GM18907 (cell line): ENCODE measurements around the gene PTGER1.
"Not testable (repeated sequence)": the region's sequence is repeated elsewhere in the genome, so short reads cannot be mapped to it uniquely, and the experiment has no call there.

Experiments used
- ATAC-seq: cut with Tn5 transposase; IDR thresholded peaks from one replicate; pipeline ENCODE4 v1.9.1; 2021; ENCODE audit warnings: mild to moderate bottlenecking, moderate library complexity; ENCODE audit not compliant: unreplicated experiment

Gene PTGER1, protein sequence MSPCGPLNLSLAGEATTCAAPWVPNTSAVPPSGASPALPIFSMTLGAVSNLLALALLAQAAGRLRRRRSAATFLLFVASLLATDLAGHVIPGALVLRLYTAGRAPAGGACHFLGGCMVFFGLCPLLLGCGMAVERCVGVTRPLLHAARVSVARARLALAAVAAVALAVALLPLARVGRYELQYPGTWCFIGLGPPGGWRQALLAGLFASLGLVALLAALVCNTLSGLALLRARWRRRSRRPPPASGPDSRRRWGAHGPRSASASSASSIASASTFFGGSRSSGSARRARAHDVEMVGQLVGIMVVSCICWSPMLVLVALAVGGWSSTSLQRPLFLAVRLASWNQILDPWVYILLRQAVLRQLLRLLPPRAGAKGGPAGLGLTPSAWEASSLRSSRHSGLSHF

DNA sequence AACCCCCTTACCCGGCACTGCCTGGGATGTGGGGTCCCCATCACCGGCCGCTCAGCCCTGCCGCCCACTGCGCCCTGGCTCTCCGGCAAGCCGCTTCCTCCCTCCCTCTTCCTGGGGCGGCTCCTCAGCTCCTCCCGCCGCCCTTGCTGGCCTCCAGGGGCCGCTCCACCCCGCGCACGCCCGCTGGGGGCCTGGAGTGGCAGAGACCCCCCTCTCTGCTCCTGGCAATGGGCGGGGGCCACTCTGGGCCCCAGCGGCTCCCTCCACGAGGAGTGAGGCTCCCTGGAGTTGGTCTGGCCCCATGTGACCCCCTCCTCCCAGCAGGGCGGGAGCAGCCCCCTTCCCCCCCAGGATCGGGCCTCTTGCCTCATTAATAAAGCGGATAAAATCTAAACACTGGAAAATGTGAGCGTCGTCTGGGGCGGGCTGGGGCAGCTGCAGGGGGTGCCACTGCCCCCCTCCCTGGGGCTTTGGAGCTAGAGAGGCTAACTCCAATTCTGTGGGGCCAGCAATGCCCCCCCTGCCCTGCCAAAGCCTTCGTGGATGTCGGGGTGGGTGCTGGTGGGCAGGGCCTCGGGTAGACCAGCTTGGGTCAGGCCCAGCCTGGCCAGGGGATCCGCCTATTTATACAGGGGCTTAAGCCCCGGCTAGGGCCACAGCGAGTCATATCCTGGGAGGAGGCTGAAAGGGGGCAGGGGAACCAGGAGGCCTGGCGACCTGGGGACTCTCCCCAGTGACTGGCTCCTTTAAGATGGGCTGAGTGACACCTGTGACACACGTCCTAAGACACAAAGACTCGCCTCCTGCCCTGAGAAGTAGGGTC lies at the start of gene PTGER1:
Gene PTGER1, minus strand, starts transcription at position 104 of the 823 bp plus-strand sequence. CDS start 1,034 bp downstream, outside the sequence.
- ATAC-seq: no peak

DNA sequence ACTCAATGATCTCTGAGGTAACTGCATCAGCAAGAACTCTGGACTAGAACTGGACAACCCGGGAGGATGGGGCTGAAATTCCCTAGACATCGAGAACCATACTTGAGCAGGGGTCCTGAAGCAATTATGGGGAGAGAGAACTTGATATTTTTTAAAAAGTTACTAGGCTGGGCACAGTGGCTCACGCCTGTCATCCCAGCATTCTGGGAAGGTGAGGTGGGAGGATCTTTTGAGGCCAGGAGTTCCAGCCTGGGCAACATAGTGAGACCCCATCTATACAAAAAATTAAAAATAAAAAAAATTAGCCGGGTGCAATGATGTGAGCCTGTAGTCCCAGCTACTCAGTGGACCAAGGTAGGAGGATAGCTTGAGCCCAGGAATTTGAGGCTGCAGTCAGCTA lies 45.4 kb upstream of the PTGER1 start:
- ATAC-seq: no peak

DNA sequence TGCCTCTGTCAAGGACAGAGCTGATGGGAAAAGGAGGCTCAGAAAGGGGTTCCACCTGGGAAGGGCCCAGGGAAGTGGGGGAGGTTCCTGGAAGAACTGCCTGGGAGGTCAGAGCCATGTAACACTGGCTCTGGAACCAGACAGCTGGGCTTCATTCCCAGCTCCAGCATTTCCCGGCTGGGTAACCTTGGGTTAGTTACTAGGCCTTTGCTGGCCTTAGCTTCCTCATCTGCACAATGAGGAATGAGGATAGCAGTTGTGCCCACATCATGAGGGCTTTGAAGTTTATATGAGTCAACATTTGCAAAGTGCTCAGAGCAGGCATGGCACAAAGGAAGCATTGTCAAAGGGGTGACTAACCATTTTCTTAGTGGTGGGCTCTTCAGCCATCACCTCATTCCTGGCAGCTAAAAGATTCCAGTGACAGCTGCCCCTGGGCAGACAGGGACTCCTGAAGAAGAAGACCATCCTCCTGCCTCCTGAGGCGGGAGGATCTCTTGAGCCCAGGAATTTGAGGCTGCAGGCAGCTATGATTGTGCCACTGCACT lies 44.8 kb upstream of the PTGER1 start:
- no peak for ATAC-seq

DNA sequence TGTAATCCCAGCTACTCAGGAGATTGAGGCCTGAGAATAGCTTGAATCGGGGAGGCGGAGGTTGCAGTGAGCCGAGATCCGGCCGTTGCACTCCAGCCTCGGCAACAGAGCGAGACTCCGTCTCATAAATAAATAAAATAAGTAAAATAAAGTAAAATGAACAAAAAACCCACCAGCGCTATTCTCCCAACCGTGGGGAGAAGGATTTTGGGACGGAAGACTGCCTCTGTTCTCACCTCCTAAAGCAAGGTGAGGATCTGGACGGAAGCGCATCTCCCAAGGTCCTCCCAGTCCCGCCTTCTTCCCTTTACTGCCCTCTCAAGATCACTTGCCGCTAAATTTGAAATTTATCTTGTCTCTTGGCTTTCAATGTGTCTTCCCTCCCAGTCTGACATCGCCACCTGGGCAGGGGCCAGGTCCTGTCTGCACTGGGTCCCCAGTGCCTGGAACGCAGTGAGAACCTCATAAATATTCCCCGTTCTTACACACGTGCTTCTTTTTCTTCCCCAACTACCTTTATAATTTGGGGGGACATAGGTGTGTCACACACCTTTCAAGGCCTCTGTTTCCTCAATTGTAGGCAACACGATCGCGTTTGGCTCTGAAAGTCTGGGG lies 44.2 kb upstream of the PTGER1 start:
- no peak for ATAC-seq

DNA sequence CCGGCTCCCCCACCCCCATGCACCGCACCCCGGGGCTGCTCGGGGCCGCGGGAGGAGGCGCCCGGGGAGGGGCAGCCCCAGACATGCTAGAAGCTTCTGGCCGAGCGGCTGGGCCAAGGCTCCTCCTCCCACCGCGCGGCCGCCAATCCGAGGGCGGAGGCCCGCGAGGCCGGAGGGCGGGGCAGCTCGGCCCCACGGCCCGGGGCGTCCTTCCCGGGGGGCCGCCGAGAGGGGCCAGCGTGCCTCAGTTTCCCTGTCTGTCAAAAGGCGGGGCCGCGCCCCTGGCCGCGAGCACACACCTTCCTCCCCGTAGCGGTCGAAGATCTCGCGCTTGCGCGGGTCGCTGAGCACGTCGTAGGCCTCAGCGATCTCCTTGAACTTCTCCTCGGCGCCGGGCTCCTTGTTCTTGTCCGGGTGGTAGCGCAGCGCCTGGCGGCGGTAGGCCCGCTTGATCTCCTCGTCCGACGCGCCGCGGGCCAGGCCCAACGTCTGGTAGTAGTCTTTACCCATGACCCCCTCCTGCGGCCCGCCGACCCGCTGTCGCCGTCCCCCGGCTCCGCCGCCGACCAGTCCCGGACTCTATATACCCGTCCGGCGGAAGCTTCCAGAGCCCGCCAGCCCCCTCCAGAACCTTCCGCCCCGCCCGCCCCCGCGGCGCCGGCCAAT lies 42.8 kb upstream of the PTGER1 start, which contains the start of gene DNAJB1:
Gene DNAJB1, minus strand, starts transcription at position 558 of the 666 bp plus-strand sequence. Its CDS starts 48 bp downstream, at position 510.
- ATAC-seq: peak; percentile 69

DNA sequence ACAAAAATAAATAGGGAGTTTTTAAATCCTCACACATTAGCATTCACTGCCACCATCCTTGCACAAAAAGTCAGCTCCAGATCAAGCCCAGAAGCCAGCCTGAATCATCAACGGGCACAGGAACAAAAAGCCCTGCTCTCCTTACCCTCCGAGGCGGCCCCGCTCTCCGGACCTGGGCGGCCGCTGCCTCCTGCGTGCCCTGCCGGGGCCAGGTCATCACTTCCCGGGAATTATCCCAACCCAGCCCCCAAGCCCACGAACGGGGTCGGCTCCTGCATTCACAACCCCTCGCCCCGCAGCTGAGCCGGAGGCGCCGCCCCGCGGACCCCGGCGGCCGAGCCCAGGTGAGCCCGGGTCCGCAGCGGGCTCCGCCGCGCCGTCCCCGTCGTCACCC lies 42.3 kb upstream of the PTGER1 start:
- no peak for ATAC-seq

DNA sequence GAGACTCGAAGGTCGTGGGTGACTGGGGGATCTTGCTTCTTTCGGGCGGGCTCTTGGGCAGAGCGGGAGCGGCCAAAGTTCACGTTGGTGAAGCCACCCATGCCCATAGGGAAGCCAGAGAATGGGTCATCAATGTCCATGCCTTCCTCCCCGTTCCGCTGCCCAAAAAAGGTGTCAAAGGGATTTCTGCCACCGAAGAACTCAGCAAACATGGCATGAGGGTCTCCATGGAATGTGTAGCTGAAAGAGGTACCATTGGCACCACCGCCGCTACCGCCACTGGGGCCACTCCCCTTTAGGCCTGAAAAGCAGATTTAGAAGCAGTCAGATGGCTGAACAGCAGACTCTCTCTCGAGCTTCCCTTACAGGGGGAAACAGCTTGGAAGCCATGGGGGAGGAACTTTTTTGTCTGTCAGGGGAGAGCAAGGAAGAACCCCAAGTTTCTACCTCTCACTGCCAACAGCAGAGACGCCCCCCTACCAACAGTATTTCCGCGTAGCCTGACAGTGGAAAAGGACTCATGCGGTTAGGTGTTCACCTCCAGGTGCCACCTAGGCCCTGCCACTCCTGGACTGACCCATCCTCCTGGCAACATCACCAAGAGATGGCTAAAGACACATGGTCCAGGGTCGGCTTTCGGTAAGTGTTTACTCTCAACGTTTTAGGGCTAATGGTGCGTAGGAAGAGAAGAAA lies 41.7 kb upstream of the PTGER1 start:
- no peak for ATAC-seq

DNA sequence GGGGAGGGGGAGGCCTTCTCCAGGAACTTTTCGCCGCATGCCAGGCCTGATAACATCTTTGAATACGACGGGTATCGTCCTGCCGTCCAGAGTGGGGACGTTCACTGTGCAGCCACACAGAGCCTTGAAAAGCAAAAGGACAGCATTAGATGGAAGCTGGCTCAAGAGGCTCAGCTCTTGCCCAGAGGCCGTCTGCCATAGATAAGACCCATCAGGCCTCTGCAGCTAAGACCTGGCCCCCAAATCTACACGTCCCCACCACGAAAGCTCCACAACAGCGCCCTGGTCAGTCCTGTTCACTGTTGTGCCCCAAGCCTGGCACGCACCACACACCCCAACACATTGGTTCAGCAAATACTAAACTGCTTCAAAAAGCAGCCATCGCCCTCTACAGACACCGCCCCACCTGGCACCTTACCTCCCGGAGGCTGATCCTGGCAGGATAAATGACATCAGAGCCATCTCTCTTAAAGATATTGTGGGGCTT lies 40.9 kb upstream of the PTGER1 start:
- ATAC-seq: no peak

DNA sequence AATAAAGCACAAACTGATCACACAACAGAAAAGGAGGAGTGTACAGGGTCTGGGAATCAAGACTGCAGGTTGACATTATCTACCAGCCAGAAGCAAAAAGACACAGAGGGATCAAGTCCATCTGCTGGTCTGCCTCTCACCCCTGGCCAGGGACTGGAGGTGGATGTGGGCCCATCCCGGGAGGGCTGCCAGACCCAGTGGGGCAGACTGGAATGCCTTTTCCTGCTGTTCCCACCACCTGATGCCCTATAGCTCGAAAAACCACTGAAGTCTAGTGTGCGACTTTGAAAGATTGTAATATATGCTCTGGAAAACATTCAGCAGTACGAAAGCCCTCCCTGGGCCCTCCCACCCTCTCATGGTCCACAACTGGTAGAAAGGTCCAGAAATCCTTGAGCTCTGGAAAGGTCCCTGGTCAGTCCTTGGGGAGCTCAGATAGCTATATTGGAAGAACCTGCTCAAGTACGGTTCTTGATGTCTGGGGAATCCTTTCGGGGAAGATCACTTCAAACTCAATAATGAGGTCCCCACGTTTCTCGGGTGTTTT lies 40.4 kb upstream of the PTGER1 start:
- no peak for ATAC-seq

DNA sequence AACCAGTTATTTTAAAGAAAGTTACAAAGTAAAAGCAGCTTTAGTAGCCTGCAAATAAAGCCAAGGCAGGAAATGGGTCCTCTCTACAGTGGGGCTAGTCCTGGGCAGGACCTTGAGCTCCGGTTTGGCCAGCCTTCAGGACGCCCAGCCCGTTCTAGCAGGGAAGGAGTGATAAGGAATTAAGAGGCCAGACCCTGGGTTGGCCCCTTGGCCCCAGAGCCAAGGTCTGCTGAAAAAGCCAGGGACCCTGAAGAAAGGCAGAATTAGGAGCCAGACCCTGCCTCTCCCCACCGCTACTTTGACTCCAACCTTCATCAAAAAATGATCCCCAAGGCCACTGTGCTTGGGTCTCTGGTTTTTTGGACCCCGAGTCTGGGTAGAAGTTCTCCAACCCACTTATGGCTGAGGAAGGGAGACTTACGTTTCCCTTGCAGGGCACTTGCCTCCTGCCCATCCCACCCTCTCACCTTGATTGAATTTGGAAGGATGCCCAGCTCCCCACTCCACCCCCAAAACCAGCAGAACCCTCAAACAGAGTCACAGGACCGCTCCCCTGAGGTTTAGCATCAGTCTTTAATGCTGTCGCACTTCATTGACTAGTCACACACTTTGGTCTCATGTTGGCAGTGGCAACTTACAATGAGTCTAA lies 39.2 kb upstream of the PTGER1 start:
- ATAC-seq: no peak

DNA sequence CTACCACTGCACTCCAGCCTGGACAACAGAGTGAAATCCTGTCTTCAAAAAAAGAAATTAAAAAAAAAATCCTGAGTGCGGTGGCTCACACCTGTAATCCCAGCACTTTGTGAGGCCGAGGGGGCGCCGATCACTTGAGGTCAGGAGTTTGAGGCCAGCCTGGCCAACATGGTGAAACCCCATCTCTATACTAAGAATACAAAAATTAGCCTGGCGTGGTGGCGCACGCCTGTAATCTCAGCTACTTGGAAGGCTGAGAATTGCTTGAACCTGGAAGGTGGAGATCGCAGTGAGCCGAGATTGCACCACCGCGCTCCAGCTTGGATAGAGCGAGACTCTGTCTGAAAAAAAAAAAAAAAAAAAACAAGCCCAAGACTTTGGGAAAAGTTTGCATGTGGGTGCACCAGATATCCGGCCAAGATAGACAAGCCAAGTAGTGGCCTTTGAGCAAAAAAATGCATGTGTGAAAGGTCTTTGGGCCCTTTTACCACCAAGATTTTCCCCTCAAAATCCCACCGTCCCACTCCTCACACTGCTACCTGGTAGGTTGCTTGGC lies 37.3 kb upstream of the PTGER1 start:
- ATAC-seq: no peak

DNA sequence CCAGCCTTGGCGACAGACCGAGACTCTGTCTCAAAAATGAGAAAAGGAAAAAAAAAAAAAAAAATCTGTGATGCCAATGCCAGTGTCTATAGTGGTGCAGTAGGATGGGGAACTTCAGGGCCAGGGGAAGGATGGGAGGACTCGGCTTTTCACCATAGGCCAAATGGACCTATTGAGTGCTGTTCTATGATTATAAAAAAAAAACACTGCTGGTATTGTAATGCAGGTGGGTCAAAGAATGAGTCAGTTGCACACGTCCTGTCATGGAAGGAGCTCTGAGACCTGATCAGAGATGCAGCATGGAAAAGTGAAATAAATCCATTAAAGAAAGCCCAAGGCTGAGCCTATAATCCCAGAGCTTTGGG lies 36.1 kb upstream of the PTGER1 start:
- no peak for ATAC-seq

DNA sequence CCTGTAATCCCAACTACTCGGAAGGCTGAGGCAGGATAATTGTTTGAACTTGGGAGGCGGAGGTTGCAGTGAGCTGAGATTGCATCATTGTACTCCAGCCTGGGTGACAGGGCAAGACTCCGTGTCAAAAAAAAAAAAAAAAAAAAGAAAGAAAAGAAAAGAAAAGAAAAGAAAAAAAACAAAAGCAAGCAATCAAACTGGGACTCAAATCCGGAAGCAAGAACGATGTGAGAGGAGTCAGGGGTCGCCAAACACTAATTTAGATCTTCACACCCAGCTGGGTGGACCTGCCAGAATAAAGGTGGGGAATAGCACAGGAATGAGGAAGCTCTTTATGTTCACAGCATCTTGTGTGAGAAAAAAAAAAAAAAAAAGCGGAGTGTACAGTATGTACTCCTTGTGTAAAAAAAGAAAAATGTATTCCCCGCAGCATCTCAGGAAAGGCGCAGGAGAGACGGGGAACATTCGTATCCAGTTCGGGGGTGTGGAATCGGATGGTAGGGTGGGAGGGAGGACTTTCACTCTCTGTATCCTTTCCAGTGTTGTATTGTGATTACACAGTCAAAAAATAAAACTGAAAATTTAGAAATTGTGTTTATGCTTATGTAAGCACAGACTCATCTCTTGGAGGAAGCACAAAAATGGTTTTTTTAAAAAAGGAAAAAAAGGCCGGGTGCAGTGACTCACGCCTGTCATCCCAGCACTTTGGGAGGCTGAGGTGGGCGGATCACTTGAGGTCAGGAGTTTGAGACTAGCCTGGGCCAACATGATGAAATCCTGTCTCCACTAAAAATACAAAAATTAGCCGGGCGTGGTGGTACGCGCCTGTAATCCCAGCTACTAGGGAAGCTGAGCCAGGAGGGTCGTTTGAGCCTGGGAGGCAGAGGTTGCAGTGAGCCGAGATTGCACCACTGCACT lies 35.4 kb upstream of the PTGER1 start:
- ATAC-seq: no peak

DNA sequence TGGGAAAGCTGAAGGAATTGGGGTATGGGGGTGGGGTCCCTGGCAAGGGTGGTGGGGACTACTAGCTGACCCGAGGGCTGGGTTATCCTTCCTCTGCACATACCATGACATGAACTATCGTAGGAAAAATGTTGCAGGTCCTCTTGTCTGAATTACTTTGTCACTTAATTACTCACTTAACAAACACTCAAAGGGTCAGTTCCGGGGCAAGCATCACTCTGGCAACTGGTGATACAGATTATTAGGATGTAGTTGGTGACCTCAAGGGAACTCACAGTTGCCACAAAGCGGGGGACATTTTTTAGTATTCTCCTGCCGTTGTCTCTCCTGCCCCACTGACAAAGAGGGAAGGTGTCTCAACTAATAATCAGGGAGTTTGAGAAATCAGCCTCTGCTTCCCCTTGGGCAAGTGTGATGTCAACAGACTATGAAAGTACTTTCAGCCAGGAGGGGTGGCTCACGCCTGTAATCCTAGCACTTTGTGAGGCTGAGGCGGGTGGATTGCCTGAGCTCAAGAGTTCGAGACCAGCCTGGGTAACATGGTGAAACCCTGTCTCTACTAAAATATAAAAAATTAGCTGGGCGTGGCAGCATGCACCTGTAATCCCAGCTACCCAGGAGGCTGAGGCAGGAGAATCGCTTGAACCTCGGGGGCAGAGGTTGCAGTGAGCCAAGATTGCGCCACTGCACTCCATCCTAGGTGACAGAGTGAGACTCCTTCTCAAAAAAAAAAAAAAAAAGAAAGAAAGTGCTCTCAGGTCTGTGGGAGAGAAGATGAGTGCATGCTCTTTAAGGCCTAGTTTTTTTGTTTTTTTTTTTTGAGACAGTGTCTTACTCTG lies 32.8 kb upstream of the PTGER1 start:
- no peak for ATAC-seq

DNA sequence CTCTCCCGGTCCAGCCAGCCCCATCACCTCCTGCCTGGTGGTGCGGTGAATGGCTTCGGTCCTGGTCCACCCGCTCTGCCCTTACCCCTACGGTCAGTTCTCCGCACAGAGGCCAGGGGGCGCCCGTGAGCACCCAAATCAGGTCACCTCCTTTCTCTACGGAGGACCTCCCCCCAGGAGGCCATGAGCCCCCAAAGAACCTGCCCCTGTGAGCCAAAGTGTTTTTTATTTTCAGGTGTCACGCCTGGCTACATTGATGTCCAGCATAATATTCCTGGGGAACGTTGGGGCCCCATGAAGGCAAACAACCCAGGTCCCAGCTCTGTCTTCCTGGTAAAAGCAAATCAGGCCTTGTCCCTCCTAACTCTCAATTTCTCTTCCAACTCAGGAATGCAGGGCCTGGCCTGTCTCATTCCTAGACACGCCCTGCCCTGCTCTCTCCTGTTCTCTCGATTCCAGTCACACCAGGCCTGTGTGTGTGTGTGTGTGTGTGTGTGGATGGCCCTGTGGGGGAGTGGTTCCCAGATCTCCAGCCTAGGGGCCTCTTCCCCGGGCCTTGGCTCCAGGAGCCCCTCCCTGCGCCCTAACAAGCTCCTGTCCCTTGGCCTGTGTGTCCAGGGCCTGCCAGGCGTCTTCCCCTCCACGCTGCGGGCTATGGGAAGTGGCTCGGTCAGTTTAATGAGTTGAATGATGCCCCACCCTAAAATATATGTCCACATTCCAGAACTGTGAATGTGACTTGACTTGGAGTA lies 30.5 kb upstream of the PTGER1 start:
- no peak for ATAC-seq

DNA sequence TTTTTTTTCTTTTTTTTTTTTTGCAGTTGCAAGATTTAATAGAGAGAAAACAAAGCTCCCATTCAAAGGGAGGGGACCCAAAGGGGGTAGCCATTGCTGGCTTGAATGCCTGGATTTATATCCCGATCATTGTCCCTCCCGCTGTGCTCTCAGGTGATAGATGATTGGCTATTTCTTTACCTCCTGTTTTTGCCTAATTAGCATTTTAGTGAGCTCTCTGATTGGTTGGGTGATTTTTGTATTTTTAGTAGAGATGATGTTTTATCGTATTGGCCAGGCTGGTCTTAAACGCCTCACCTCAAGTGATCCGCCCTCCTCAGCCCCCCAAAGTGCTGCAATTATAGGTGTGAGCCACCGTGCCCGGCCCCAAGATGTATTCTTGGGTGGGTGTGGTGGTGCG lies 29.4 kb upstream of the PTGER1 start:
- not testable (repeated sequence) for ATAC-seq
